Osteocyte (in vitro differentiated cells): Measurements from ENCODE around the gene IGF1R. TPM values are rescaled to one million over a fixed set of nuclear protein-coding genes. Genes with fewer than 3 reads are reported as not detected.

Experiments used
- DNase-seq: peaks from one replicate; pipeline ENCODE4 v3.0.0; 2021; ENCODE audit warnings: mixed read lengths; ENCODE audit not compliant: unreplicated experiment; ENCODE audit errors: extremely low spot score
- H3K27ac Mint-ChIP-seq: one replicate; pipeline ENCODE4 v1.8.0; 2021; ENCODE audit warnings: mild to moderate bottlenecking, mixed read lengths; ENCODE audit not compliant: unreplicated experiment
- H3K27me3 Mint-ChIP-seq: one replicate; pipeline ENCODE4 v1.8.0; 2021; ENCODE audit warnings: mixed read lengths; ENCODE audit not compliant: unreplicated experiment
- H3K36me3 Mint-ChIP-seq: one replicate; pipeline ENCODE4 v1.8.0; 2021; ENCODE audit warnings: mixed read lengths; ENCODE audit not compliant: unreplicated experiment
- H3K4me1 Mint-ChIP-seq: one replicate; pipeline ENCODE4 v1.8.0; 2021; ENCODE audit warnings: mixed read lengths; ENCODE audit not compliant: unreplicated experiment
- H3K4me3 Mint-ChIP-seq: one replicate; pipeline ENCODE4 v1.8.0; 2021; ENCODE audit warnings: mild to moderate bottlenecking, moderate library complexity, mixed read lengths; ENCODE audit not compliant: unreplicated experiment
- H3K9me3 Mint-ChIP-seq: one replicate; pipeline ENCODE4 v1.8.0; 2021; ENCODE audit warnings: mixed read lengths; ENCODE audit not compliant: unreplicated experiment
- total RNA-seq: library from RNA; stranded (reverse); gene quantifications from 2 replicates; pipeline ENCODE4 v1.2.1, GENCODE V29; 2021
- TF ChIP-seq, protein P1 (sequence below): fragments of 200-600 bp; sonication (generic); IDR thresholded peaks from 2 replicates; pipeline ENCODE4 v1.5.0; 2021; ENCODE audit warnings: antibody characterized with exemption, mild to moderate bottlenecking, moderate library complexity

IGF1R gene
- total RNA-seq, 1 donor from 2014 or later = 174 TPM

DNA sequence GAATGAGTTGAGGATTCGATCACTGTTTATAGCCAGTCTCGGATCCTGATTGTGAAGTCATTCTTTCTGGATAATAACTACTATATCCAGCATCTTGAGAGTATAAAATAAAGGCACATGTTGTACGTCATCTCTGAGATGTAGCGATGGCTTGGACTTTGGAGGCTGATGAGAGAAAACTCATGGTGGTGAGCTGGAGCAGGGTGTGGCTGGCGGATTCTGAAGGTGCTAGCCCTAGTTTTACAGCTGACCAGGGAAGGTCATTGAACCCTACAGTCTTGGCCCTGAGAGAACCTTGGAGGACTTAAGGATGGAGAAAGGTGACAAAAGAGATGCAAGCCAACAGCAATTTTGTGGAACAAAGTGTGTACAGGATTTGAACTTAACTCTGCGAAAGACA, 153.8 kb downstream of the IGF1R start:
- H3K4me1 Mint-ChIP-seq = peaks cover 73% of the 10 kb centered on the region
- no peak for DNase-seq
- H3K27me3 Mint-ChIP-seq = no peaks in the 10 kb centered on the region
- H3K36me3 Mint-ChIP-seq = peaks cover 2% of the 10 kb centered on the region
- H3K4me3 Mint-ChIP-seq = no peak overlapping the region
- H3K9me3 Mint-ChIP-seq = no peaks in the 10 kb centered on the region
- TF ChIP-seq, protein P1, sequence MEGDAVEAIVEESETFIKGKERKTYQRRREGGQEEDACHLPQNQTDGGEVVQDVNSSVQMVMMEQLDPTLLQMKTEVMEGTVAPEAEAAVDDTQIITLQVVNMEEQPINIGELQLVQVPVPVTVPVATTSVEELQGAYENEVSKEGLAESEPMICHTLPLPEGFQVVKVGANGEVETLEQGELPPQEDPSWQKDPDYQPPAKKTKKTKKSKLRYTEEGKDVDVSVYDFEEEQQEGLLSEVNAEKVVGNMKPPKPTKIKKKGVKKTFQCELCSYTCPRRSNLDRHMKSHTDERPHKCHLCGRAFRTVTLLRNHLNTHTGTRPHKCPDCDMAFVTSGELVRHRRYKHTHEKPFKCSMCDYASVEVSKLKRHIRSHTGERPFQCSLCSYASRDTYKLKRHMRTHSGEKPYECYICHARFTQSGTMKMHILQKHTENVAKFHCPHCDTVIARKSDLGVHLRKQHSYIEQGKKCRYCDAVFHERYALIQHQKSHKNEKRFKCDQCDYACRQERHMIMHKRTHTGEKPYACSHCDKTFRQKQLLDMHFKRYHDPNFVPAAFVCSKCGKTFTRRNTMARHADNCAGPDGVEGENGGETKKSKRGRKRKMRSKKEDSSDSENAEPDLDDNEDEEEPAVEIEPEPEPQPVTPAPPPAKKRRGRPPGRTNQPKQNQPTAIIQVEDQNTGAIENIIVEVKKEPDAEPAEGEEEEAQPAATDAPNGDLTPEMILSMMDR = no peak
- H3K27ac Mint-ChIP-seq = peak overlapping the region; percentile 91

DNA sequence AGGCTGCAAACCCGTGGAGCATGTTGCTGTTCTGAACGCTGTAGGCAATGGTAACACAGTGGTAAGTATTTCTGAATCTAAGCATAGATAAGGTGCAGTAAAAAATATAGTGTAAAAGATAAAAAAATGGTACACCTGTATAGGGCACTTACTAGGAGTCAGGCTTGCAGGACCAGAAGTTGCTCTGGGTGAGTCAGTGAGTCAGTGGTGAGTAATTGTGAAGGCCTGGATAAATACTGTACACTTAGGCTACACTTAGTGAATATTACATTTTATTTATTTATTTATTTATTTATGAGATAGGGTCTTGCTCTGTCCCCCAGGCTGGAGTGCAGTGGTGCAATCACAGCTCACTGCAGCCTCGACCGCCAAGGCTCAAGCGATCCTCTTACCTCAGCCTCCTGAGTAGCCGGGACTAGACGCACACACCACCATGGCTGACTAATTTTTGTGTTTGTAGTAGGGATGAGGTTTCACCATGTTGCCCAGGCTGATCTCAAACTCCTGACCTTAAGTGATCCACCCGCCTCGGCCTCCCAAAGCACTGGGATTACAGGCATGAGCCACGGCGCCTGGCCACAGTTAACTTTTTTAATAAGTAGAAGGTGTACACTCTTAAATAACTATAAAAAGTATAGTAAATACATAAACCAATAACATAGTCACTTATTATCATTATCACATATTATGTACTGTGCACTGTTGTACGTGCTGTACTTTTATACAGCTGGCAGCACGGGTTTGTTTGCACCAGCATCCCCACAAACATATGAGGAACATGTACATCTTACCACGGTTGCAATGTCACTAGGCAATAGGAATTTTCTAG, 155.1 kb downstream of the IGF1R start:
- H3K4me3 Mint-ChIP-seq = no peak overlapping the region
- peak; percentile 36 for DNase-seq

DNA sequence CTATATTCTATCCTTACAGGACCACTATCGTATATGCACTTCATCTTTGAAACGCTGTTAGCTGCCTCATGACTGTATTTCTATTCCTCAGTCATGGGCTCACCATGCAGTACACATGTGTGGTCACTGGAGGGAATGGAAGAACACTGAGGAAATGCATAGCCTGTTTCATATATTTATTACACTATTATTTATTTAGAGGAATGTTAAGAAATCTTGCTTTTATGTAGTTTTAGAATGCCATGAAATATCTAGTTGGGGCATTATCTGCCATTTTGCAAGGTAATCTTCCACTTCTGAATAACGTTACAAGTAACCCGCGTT, 155.7 kb downstream of the IGF1R start:
- no peak overlapping the region for H3K4me3 Mint-ChIP-seq
- H3K27ac Mint-ChIP-seq = no peak overlapping the region
- peaks cover 2% of the 10 kb centered on the region for H3K36me3 Mint-ChIP-seq
- TF ChIP-seq, protein P1 = peak; percentile 44
- H3K27me3 Mint-ChIP-seq = no peaks in the 10 kb centered on the region
- DNase-seq = no peak
- H3K4me1 Mint-ChIP-seq = peaks cover 63% of the 10 kb centered on the region
- H3K9me3 Mint-ChIP-seq = no peaks in the 10 kb centered on the region

More for the DNA sequence above, 155.1 kb downstream of the IGF1R start:
- no peaks in the 10 kb centered on the region for H3K9me3 Mint-ChIP-seq
- H3K27ac Mint-ChIP-seq = no peak overlapping the region
- TF ChIP-seq, protein P1 = no peak
- no peaks in the 10 kb centered on the region for H3K27me3 Mint-ChIP-seq
- peaks cover 2% of the 10 kb centered on the region for H3K36me3 Mint-ChIP-seq
- H3K4me1 Mint-ChIP-seq = peaks cover 68% of the 10 kb centered on the region

DNA sequence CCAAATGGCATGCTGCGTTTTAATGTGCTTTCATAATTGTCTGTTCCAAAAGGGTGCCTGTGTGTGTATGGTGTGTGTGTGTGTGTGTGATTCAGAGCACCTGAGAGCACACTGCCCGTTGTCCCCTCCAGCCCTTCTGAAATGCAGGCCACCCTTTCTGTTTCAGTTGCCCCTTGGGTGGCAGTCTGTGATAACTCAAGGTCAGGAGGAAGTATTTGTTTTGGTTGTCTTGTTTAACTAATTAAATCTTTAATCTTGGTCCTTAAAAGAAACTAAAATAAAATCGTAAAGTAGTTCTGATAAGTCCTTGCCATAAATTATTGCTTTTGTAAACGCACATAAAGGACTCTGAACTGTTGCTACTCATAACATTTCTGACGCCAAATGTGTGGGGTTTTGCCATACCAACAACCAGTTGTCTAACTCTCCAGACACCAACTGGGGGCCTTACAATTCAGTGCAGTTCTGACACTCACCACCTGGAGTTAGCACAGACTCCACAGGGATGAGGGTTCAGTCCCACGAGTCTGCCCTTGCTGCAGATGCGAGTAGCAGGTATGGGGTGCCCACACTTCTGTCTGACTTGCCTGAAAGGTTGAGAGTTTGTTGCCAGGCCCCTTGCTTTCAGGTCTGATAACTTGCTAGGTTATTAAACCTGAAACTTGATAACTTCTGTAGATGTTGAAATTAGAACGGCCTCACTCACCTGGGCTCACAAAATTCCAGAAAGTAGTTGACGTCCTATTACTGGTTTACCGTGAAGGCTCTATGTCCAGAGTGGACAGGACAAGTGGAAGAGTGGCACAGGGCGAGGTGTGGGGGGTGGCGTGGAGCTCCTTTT, 157.3 kb downstream of the IGF1R start:
- Mint-ChIP-seq H3K36me3 (peaks cover 2% of the 10 kb centered on the region), H3K27ac (no peak overlapping the region), H3K9me3 (no peaks in the 10 kb centered on the region), H3K4me1 (peaks cover 49% of the 10 kb centered on the region), H3K4me3 (no peak overlapping the region), H3K27me3 (no peaks in the 10 kb centered on the region)
- TF ChIP-seq, protein P1 = no peak
- DNase-seq = peak; percentile 76
